HEK293T (cell line): Measurements from ENCODE around the gene PELI2.

Experiments
- CTCF ChIA-PET: fragments of 350-600 bp; formaldehyde crosslinking; extraction: SDS; loops from one replicate; lab custom pipeline; 2021; ENCODE audit warnings: antibody characterized with exemption, inconsistent platforms; lab: Yijun Ruan, JAX
- POLR2A ChIA-PET: fragments of 350-600 bp; formaldehyde crosslinking; extraction: SDS; loops from one replicate; lab custom pipeline; 2020; ENCODE audit warnings: antibody characterized with exemption, inconsistent platforms; lab: Yijun Ruan, JAX
- DNase-seq: peaks from one replicate; pipeline ENCODE4 v3.0.0; 2012; ENCODE audit warnings: mixed read lengths; ENCODE audit errors: extremely low spot score
- ARNT ChIP-seq: fragments of 450-650 bp; IDR thresholded peaks from 2 replicates; pipeline ENCODE4 v1.6.1; 2017; ENCODE audit warnings: mild to moderate bottlenecking
- BHLHE40 ChIP-seq: fragments of 450-650 bp; IDR thresholded peaks from 2 replicates; pipeline ENCODE4 v1.6.1; 2016; ENCODE audit warnings: mild to moderate bottlenecking, moderate library complexity, borderline replicate concordance
- CTBP1 ChIP-seq: fragments of 450-650 bp; IDR thresholded peaks from 2 replicates; pipeline ENCODE4 v1.6.1; 2016; ENCODE audit warnings: borderline replicate concordance
- ELF4 ChIP-seq: fragments of 450-650 bp; IDR thresholded peaks from 2 replicates; pipeline ENCODE4 v1.6.1; 2017; ENCODE audit warnings: antibody characterized with exemption
- FOXA1 ChIP-seq: fragments of 450-650 bp; IDR thresholded peaks from 2 replicates; pipeline ENCODE4 v1.6.1; 2016; ENCODE audit warnings: mild to moderate bottlenecking
- FOXK2 ChIP-seq: fragments of 450-650 bp; IDR thresholded peaks from 2 replicates; pipeline ENCODE4 v1.6.1; 2016; ENCODE audit warnings: mild to moderate bottlenecking
- FOXM1 ChIP-seq: fragments of 450-650 bp; IDR thresholded peaks from 2 replicates; pipeline ENCODE4 v1.6.1; 2017; ENCODE audit warnings: mild to moderate bottlenecking, borderline replicate concordance
- HDGF ChIP-seq: fragments of 450-650 bp; IDR thresholded peaks from 2 replicates; pipeline ENCODE4 v1.6.1; 2017; ENCODE audit warnings: antibody characterized with exemption, borderline replicate concordance
- L3MBTL2 ChIP-seq: fragments of 450-650 bp; conservative IDR thresholded peaks from 2 replicates; pipeline ENCODE4 v1.6.1; 2016; ENCODE audit warnings: mild to moderate bottlenecking
- LEF1 ChIP-seq: fragments of 450-650 bp; IDR thresholded peaks from 2 replicates; pipeline ENCODE4 v1.6.1; 2017; ENCODE audit warnings: mild to moderate bottlenecking, borderline replicate concordance
- NFRKB ChIP-seq: fragments of 450-650 bp; IDR thresholded peaks from 2 replicates; pipeline ENCODE4 v1.6.1; 2016; ENCODE audit warnings: mild to moderate bottlenecking, moderate library complexity
- SP1 ChIP-seq: fragments of 450-650 bp; IDR thresholded peaks from 2 replicates; pipeline ENCODE4 v1.6.1; 2017
- SUZ12 ChIP-seq: fragments of 450-650 bp; IDR thresholded peaks from 2 replicates; pipeline ENCODE4 v1.6.1; 2016; ENCODE audit warnings: mild to moderate bottlenecking
- TARDBP ChIP-seq: fragments of 450-650 bp; IDR thresholded peaks from 2 replicates; pipeline ENCODE4 v1.6.1; 2016
- ZNF384 ChIP-seq: fragments of 450-650 bp; IDR thresholded peaks from 2 replicates; pipeline ENCODE4 v1.6.1; 2016
- TF ChIP-seq, protein P1 (sequence below): fragments of 450-650 bp; IDR thresholded peaks from 2 replicates; pipeline ENCODE4 v1.6.1; 2016

The PELI2 gene

DNA sequence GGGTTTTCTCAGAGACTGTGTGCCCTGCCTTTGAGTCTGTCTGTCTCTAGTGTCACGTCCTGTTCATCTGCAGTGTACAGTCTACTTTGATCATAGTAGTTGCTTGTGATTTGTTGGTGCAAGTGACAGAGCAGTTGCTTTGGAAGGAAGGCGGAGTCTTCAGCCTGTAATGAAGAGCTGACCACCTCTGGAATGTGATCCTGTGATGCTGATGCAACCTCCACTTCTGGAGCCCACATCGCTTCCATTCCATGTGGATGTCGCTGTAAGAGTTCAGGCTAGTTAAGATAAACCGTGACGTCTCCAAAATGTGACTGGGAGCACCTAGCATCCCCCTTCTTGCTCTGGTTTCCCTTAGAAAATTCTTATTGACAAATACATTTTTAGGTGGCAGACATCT lies 51.8 kb downstream of the PELI2 start:
- CTCF ChIA-PET, result no interaction called here
- POLR2A ChIA-PET, result no interaction called here
- no peak for TF ChIP-seq NFRKB
- TF ChIP-seq FOXK2, result no peak
- no peak for TF ChIP-seq CTBP1
- DNase-seq, result no peak

DNA sequence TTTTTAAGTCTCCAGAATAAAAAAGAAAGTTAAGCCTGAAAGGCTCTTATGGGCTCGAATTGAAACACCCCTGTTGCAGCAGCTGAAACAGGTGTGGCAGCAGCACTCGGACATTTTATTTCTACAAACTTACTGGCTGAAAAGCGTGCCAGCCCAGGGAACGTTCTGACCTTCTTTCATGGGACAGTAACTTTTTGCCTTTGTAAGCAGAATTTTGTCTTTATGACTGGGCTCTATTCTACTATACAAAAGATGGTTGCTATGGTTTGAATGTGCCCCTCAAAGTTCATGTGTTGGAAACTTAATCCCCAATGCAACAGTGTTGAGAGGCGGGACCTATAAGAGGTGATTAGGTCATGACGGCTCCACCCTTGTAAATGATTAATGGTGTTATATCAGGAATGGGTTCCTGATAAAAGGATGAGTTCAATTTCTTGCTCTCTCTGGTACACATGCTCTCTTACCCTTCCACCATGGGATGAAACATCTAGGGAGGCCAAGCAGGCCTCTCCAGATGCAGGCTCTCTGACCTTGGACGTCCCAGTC lies 52.7 kb downstream of the PELI2 start:
- no peak for TF ChIP-seq NFRKB
- TF ChIP-seq, protein P1, sequence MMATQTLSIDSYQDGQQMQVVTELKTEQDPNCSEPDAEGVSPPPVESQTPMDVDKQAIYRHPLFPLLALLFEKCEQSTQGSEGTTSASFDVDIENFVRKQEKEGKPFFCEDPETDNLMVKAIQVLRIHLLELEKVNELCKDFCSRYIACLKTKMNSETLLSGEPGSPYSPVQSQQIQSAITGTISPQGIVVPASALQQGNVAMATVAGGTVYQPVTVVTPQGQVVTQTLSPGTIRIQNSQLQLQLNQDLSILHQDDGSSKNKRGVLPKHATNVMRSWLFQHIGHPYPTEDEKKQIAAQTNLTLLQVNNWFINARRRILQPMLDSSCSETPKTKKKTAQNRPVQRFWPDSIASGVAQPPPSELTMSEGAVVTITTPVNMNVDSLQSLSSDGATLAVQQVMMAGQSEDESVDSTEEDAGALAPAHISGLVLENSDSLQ, result 0 out of 2 replicates have a peak, but pooled peaks have one; percentile 26
- TF ChIP-seq ZNF384, result no peak
- no peak for DNase-seq
- ChIA-PET CTCF (no interaction called here), POLR2A (no interaction called here)

DNA sequence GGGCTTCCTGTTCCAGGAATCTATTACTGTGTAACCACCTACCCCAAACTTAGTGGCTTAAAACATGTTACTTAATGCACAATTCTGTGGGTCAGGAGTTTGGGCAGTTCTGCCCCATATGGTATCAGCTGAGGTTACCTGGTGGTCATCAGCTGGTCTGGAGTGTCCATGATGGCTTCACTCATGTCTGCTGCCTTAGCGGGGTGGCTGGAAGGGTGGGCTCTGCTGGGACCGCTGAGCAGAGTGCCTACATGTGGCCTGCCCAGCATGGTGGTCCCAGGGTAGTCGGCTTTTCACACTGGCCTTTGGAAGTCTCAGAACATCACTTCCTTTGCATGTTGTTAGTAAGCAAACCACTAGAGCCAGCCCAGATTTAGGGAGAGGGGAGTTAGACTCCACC lies 53.9 kb downstream of the PELI2 start:
- ChIA-PET POLR2A (no interaction called here), CTCF (no interaction called here)
- no peak for DNase-seq
- no peak for TF ChIP-seq FOXA1

DNA sequence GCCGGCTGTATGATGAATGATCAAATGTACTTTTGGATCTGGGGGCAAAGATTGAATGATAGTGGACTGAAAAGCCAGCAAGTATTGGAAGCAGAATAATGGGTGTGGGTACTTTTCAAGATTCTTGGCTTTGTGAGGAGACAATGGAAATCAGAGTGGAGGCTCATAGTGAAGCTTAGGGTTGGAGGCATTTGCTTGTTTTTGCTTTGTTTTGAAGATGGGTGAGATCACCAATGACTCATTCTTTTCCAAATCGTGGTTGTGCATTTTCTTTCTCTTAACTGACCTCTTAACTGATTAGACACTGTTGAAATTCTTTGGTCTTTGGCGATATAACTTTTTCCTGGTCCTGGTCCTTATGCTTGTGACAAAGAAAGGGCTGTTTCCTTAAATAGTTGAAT lies 54.4 kb downstream of the PELI2 start:
- no peak for TF ChIP-seq FOXA1
- TF ChIP-seq FOXK2, result no peak
- TF ChIP-seq NFRKB, result no peak
- ChIA-PET CTCF (interaction anchor here (0.8 kb wide), 1 partner anchor 22 kb away, joined by 3 read pairs; no protein-coding TSS in a partner anchor), POLR2A (interaction anchor here (0.6 kb wide), 1 partner anchor 751 kb away, joined by 3 read pairs; no protein-coding TSS in a partner anchor)
- DNase-seq, result no peak

DNA sequence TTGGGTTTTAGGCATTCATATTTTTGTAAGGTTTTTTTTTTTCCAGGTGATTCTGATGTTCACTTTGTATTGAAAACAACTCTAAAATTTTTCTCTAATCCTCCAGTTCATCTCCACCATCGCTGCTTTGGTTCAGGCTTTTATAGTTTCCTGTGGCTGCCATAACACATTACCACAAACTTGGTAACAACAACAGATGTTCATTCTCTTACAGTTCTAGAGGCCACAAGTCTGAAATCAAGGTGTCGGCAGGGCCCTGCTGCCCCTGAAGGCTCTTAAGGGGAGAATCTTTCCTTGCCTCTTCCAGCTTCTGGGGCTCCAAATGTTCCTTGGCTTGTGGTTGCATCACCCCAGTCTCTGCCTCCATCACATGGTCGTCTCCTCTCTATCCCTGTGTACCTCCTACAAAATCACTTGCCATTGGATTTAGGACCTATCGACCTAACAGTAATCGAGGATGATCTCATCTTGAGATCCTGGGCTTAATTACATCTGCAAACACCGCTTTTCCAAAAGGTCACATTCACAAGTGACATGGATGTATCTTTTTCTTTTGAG lies 55.2 kb downstream of the PELI2 start:
- DNase-seq, result no peak
- POLR2A ChIA-PET, result no interaction called here
- CTCF ChIA-PET, result interaction anchor here (0.8 kb wide), 1 partner anchor 21 kb away, joined by 3 read pairs; no protein-coding TSS in a partner anchor
- TF ChIP-seq FOXM1, result no peak
- no peak for TF ChIP-seq BHLHE40
- no peak for TF ChIP-seq FOXK2
- no peak for TF ChIP-seq SP1
- TF ChIP-seq HDGF, result no peak
- no peak for TF ChIP-seq SUZ12
- TF ChIP-seq LEF1, result no peak
- no peak for TF ChIP-seq FOXA1

DNA sequence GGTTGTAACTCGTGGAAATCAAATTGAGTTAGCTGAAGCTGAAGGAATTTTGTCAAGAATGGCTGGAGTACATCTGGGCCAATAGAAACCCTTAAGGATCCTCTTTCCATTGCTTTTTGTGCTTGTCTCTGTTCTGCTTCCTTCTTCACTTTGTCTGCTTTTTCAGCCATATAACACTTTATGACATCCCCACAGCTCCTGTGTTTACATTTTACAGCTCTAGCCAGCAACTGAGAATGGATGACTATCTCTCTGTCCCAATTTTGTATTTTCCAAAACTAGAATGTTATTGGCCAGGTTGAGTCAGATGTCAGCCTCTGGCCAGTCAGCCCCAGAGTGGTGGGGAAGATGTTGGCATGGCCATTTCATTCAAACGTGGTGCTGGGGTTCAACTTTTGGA lies 57.6 kb downstream of the PELI2 start:
- TF ChIP-seq HDGF (no peak), LEF1 (no peak), FOXK2 (no peak), CTBP1 (no peak), NFRKB (no peak), TARDBP (no peak), SP1 (no peak), ARNT (no peak), ELF4 (no peak), FOXA1 (no peak), FOXM1 (no peak), SUZ12 (no peak), BHLHE40 (no peak), L3MBTL2 (no peak), ZNF384 (no peak)
- TF ChIP-seq, protein P1, result no peak
- no peak for DNase-seq
- CTCF ChIA-PET, result interaction anchor here (0.6 kb wide), 1 partner anchor 99 kb away, joined by 3 read pairs; no protein-coding TSS in a partner anchor
- POLR2A ChIA-PET, result no interaction called here

DNA sequence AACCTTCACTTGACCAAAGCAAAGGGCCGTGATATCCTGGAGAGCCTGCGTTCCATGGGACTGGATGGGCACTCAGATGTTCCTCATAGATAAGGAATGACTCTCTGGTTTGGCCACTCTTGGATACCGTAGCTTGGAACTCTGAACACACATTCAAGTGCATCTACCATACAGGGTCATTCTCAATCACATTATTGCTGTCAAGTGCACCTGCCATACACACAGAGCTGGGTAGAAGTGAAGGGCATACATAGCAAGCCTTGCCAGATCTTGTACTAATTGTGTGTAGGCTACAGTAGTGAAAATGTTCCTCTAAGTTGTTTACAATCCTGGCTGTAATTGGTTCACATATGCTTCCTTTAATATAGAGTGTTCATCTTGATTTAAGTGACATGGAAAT lies 58.3 kb downstream of the PELI2 start:
- no peak for TF ChIP-seq ARNT
- TF ChIP-seq FOXM1, result no peak
- TF ChIP-seq FOXA1, result no peak
- no peak for TF ChIP-seq NFRKB
- no peak for TF ChIP-seq SP1
- no peak for TF ChIP-seq SUZ12
- ChIA-PET POLR2A (no interaction called here), CTCF (no interaction called here)
- DNase-seq, result no peak

DNA sequence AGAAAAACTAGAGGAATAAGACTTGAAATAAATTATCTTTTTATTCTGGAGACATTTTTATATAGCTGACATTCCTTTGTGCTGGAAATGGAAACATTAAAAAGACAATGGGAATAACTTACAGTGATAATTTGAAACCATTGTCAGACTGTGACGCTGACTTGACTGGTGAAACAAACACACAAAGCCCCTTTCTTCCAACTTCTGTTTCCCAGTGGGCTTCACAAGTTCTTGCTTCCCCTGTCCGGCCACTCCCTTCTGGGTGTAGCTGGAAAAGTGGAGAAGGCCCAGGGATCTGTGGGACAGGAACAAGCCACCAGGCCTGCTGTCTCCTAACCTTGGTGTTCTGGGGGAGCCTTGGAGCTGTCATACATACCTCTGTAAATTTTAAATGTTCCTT lies 58.8 kb downstream of the PELI2 start:
- no peak for DNase-seq
- ChIA-PET POLR2A (no interaction called here), CTCF (no interaction called here)
- TF ChIP-seq TARDBP, result no peak
- TF ChIP-seq FOXM1, result no peak
- TF ChIP-seq SP1, result no peak
- no peak for TF ChIP-seq L3MBTL2
- no peak for TF ChIP-seq ELF4
- TF ChIP-seq FOXA1, result no peak
- TF ChIP-seq, protein P1, result no peak
- TF ChIP-seq FOXK2, result no peak
- TF ChIP-seq SUZ12, result no peak
- TF ChIP-seq HDGF, result no peak
- no peak for TF ChIP-seq ARNT
